Peyer's patch (tissue), 4 donors: Measurements from ENCODE around the gene ABLIM1.

Source experiments
- CTCF ChIP-seq, 6 experiments: fragments of 450-650 bp in 4 of 6; fragments of 200-600 bp in 2 of 6; sonication (generic) in 1 of 6; IDR thresholded peaks; one replicate each; pipeline ENCODE4 v1.5.1; 2017 to 2019; ENCODE audit warnings: antibody characterized with exemption in 6 of 6, mild to moderate bottlenecking in 3 of 6, moderate library complexity in 1 of 6
- POLR2A ChIP-seq, 2 donors: fragments of 450-650 bp; IDR thresholded peaks; one replicate each; pipeline ENCODE4 v1.5.1; 2017; ENCODE audit warnings: antibody characterized with exemption in 2 of 2, mild to moderate bottlenecking in 2 of 2, moderate library complexity in 2 of 2

DNA sequence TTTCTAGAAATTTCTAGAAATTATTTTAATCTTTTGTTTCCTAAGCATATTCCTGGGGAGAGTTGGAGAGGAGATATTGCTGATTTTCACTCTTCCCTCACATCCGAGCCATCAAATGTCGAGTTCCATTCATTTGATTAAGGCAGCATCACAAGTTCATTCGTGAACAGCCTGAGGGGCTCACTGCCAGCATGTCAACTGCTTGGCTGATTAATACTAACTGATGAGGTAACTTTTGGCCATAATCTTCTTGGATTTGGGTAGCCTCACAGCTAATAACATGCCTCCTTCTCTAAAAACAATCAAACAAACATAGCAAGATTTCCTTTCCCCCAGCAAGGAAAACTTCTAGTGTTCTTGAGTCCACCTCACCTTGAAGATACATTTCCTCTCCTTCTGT, 166.7 kb downstream of the ABLIM1 start:
- TF ChIP-seq CTCF (IDR thresholded peaks at IDR 0.05) (no peak), POLR2A (IDR thresholded peaks at IDR 0.05) (no peak)
